Endothelial cell of umbilical vein (primary cell): ENCODE measurements around the gene DOP1A. TPM values are rescaled to one million over a fixed set of nuclear protein-coding genes. Genes with fewer than 3 reads are reported as not detected.

Experiments used
- BruUV-seq: library from RNA; stranded (reverse); fragments of 400-500 nt; replicated peaks from 2 replicates; lab custom pipeline; 2021; lab: Mats Ljungman, UMichigan
- CTCF ChIA-PET: fragments of 300-600, 350-600 bp; sonication (Branson Sonifier 250); formaldehyde crosslinking; loops from one replicate; lab custom pipeline; 2021; ENCODE audit warnings: antibody characterized with exemption, inconsistent platforms; lab: Charles Lee
- POLR2A ChIA-PET: fragments of 300-600, 350-600 bp; sonication (Branson Sonifier 250); formaldehyde crosslinking; loops from one replicate; lab custom pipeline; 2021; ENCODE audit warnings: antibody characterized with exemption, inconsistent platforms; lab: Charles Lee
- DNase-seq: peaks from one replicate; pipeline ENCODE4 v3.0.0-alpha.2; 2011; ENCODE audit warnings: low read depth, low spot score
- FAIRE-seq: peaks from 2 replicates; lab custom pipeline; 2011; peaks lifted over from hg19 to GRCh38; lab: Jason Lieb, UNC
- H2AFZ ChIP-seq: 2 replicates; pipeline ENCODE4 v1.6.0; 2012; ENCODE audit warnings: low read depth, low read length, control low read depth, inconsistent platforms
- H3K27ac ChIP-seq: 2 replicates; pipeline ENCODE4 v1.5.1; 2011; ENCODE audit warnings: low read depth, mild to moderate bottlenecking, control low read depth, low read length, moderate library complexity; ENCODE audit not compliant: insufficient read depth
- H3K27me3 ChIP-seq, 2 experiments: 2 replicates each; pipeline versions ENCODE4 v1.6.0 to v1.6.1; 2011; ENCODE audit warnings: low read length in 2 of 2, mixed read lengths in 1 of 2; ENCODE audit not compliant: control insufficient read depth in 2 of 2, insufficient read depth in 2 of 2
- H3K36me3 ChIP-seq, 2 experiments: 2 replicates in 1 of 2; 3 replicates in 1 of 2; pipeline ENCODE4 v1.5.1; 2011; ENCODE audit warnings: low read length in 2 of 2, mild to moderate bottlenecking in 1 of 2, moderate library complexity in 1 of 2; ENCODE audit not compliant: control insufficient read depth in 2 of 2, insufficient read depth in 2 of 2; ENCODE audit errors: extremely low read depth in 1 of 2
- H3K4me1 ChIP-seq: 3 replicates; pipeline ENCODE4 v1.5.1; 2011; ENCODE audit warnings: mild to moderate bottlenecking, low read length; ENCODE audit not compliant: control insufficient read depth, insufficient read depth; ENCODE audit errors: extremely low read depth
- H3K4me2 ChIP-seq: 2 replicates; pipeline ENCODE4 v1.6.1; 2011; ENCODE audit warnings: low read length, control low read depth, mixed read lengths; ENCODE audit not compliant: insufficient read depth
- H3K4me3 ChIP-seq, 3 experiments: fragments of 200-600 bp in 1 of 3; sonication (generic), shearing (Covaris generic) in 1 of 3; replicated peaks in 1 of 3; 2 replicates each; pipeline ENCODE4 v1.5.1; 2011 to 2016; ENCODE audit warnings: control low read depth in 3 of 3, low read length in 3 of 3, mild to moderate bottlenecking in 2 of 3, inconsistent platforms in 1 of 3, low read depth in 1 of 3, moderate library complexity in 1 of 3; ENCODE audit not compliant: insufficient read depth in 1 of 3
- H3K79me2 ChIP-seq: 2 replicates; pipeline ENCODE4 v1.6.0; 2012; ENCODE audit warnings: low read length, inconsistent platforms; ENCODE audit not compliant: control insufficient read depth, insufficient read depth
- H3K9ac ChIP-seq: replicated peaks from 2 replicates; pipeline ENCODE3; 2011; ENCODE audit warnings: low read length, control low read depth; ENCODE audit not compliant: insufficient read depth; ENCODE audit errors: extremely low read depth
- H3K9me1 ChIP-seq: replicated peaks from 3 replicates; pipeline ENCODE4 v1.6.0; 2011; ENCODE audit warnings: mild to moderate bottlenecking, low read length; ENCODE audit not compliant: control insufficient read depth, insufficient read depth; ENCODE audit errors: extremely low read depth
- H3K9me3 ChIP-seq: replicated peaks from 2 replicates; pipeline ENCODE4 v1.5.1; 2012; ENCODE audit warnings: low read length, inconsistent platforms; ENCODE audit not compliant: control insufficient read depth, insufficient read depth
- H4K20me1 ChIP-seq: replicated peaks from 2 replicates; pipeline ENCODE3; 2011; ENCODE audit warnings: mild to moderate bottlenecking, low read length; ENCODE audit not compliant: control insufficient read depth, insufficient read depth; ENCODE audit errors: extremely low read depth
- EZH2 ChIP-seq: IDR thresholded peaks from 2 replicates; pipeline ENCODE4 v1.6.1; 2012; ENCODE audit warnings: borderline replicate concordance, low read depth, mild to moderate bottlenecking, moderate library complexity, low read length, inconsistent platforms; ENCODE audit not compliant: severe bottlenecking
- FOS ChIP-seq: IDR thresholded peaks from 2 replicates; pipeline ENCODE4 v1.6.1; 2011; ENCODE audit warnings: mild to moderate bottlenecking, low read length, moderate library complexity, borderline replicate concordance; ENCODE audit not compliant: insufficient read depth
- GATA2 ChIP-seq: IDR thresholded peaks from 2 replicates; pipeline ENCODE4 v1.7.0; 2011; ENCODE audit warnings: low read depth, mild to moderate bottlenecking, moderate library complexity, mixed read lengths, low read length; ENCODE audit not compliant: insufficient read length, insufficient read depth
- JUN ChIP-seq: IDR thresholded peaks from 2 replicates; pipeline ENCODE4 v1.6.1; 2011; ENCODE audit warnings: borderline replicate concordance, low read depth; ENCODE audit not compliant: insufficient read length, insufficient read depth
- MYC ChIP-seq: IDR thresholded peaks from one replicate; pipeline ENCODE4 v1.6.1; 2011; ENCODE audit warnings: mild to moderate bottlenecking, low read depth, low read length
- POLR2A ChIP-seq: IDR thresholded peaks from 2 replicates; pipeline ENCODE4 v1.6.1; 2012; ENCODE audit warnings: low read depth, mild to moderate bottlenecking, control low read depth, low read length
- POLR2AphosphoS5 ChIP-seq: IDR thresholded peaks from 2 replicates; pipeline ENCODE4 v1.6.1; 2012; ENCODE audit warnings: low read depth, mild to moderate bottlenecking, control low read depth, low read length, moderate library complexity; ENCODE audit not compliant: insufficient read depth
- dilution Hi-C: fragments of 300-500 bp; cut with MboI; formaldehyde crosslinking; loops from one replicate; pipeline ENCODE4 v1.15.0; 2019; ENCODE audit warnings: low sequenced_read_pairs; ENCODE audit not compliant: extremely low pct_ligation_motif_present
- intact Hi-C: fragments of 100-400 bp; cut with micrococcal nuclease; formaldehyde crosslinking; loops from one replicate; pipeline ENCODE4 v1.10.0; 2022
- polyA plus RNA-seq, 4 experiments: library from polyadenylated mRNA; depleted of rRNA in 3 of 4; stranded (reverse) in 3 of 4; unstranded in 1 of 4; fragments of >200 nt; gene quantifications; 2 replicates each; pipeline versions ENCODE4 v1.2.1 to v1.2.3, GENCODE V29; 2011 to 2012; ENCODE audit warnings: missing spikeins in 1 of 4
- total RNA-seq: library from RNA; stranded (reverse); gene quantifications from 2 replicates; pipeline ENCODE4 v1.2.3, GENCODE V29; 2021
- TF ChIP-seq, protein P1 (sequence below), 2 donors: IDR thresholded peaks; 1 replicate in 1 of 2; 2 replicates in 1 of 2; pipeline ENCODE4 v1.5.1; 2011; ENCODE audit warnings: low read length in 2 of 2, mild to moderate bottlenecking in 2 of 2, moderate library complexity in 2 of 2, control low read depth in 1 of 2, inconsistent platforms in 1 of 2, low read depth in 1 of 2; ENCODE audit not compliant: insufficient read depth in 1 of 2; ENCODE audit errors: extremely low read depth in 1 of 2
- TF ChIP-seq, protein P2 (sequence below): IDR thresholded peaks from 2 replicates; pipeline ENCODE4 v1.6.1; 2011; ENCODE audit not compliant: insufficient read depth, insufficient read length

The DOP1A gene
- total and polyA plus RNA-seq, 2 donors (not counting 3 experiments of a cell fraction or from before 2014, with no cell fraction given): 6.3 to 12.3 TPM

DNA sequence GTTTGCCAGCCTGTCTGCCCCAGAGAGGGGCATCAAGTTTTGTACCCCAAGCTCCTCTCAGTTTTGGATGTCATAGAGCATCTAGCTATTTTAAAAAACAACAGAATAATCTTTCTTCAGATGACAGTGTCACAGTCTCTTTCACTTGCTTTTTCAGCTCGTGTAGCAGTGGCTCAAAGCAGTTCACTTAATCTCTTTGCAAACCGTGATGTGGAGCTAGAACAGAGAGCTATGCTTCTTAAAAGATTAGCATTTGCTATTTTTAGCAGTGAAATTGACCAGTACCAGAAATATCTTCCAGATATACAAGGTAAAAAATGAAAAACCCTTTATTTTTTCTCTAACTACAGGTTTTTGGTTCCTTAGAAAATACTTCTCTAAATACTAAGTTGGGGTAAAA lies 88.3 kb downstream of the DOP1A start:
- H3K9ac ChIP-seq: no peak overlapping the region
- H3K9me3 ChIP-seq: no peaks in the 10 kb centered on the region
- no peak overlapping the region for H3K27ac ChIP-seq
- no peak overlapping the region for H2AFZ ChIP-seq
- no peaks in the 10 kb centered on the region for H3K79me2 ChIP-seq
- no peaks in the 10 kb centered on the region for H3K4me1 ChIP-seq
- TF ChIP-seq POLR2A: no peak
- no peak for TF ChIP-seq GATA2
- no peak for TF ChIP-seq EZH2
- no peak for TF ChIP-seq FOS
- no peak for TF ChIP-seq POLR2AphosphoS5
- TF ChIP-seq, protein P1, sequence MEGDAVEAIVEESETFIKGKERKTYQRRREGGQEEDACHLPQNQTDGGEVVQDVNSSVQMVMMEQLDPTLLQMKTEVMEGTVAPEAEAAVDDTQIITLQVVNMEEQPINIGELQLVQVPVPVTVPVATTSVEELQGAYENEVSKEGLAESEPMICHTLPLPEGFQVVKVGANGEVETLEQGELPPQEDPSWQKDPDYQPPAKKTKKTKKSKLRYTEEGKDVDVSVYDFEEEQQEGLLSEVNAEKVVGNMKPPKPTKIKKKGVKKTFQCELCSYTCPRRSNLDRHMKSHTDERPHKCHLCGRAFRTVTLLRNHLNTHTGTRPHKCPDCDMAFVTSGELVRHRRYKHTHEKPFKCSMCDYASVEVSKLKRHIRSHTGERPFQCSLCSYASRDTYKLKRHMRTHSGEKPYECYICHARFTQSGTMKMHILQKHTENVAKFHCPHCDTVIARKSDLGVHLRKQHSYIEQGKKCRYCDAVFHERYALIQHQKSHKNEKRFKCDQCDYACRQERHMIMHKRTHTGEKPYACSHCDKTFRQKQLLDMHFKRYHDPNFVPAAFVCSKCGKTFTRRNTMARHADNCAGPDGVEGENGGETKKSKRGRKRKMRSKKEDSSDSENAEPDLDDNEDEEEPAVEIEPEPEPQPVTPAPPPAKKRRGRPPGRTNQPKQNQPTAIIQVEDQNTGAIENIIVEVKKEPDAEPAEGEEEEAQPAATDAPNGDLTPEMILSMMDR (IDR thresholded peaks at IDR 0.05; ENCODE audit: extremely low read depth in 1 of 2, insufficient read depth in 1 of 2, low read depth in 1 of 2, low read length in 2 of 2): no peak
- no peak for TF ChIP-seq JUN
- TF ChIP-seq, protein P2, sequence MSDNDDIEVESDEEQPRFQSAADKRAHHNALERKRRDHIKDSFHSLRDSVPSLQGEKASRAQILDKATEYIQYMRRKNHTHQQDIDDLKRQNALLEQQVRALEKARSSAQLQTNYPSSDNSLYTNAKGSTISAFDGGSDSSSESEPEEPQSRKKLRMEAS: no peak
- no peak for TF ChIP-seq MYC
- H3K4me2 ChIP-seq: no peak overlapping the region
- CTCF ChIA-PET: interaction anchor here (1.4 to 1.5 kb wide), 2 partner anchors 88 to 90 kb away, joined by 5 to 6 read pairs; partner anchors contain the start of genes DOP1A and UBE3D
- H3K9me1 ChIP-seq: no peaks in the 10 kb centered on the region
- FAIRE-seq (no peak), DNase-seq (no peak)
- dilution Hi-C loops: no loop called here
- BruUV-seq: no TSS peak
- no peaks in the 10 kb centered on the region for H3K36me3 ChIP-seq
- no peaks in the 10 kb centered on the region for H3K27me3 ChIP-seq
- intact Hi-C loops: no loop called here
- no peak overlapping the region for H3K4me3 ChIP-seq
- H4K20me1 ChIP-seq: no peaks in the 10 kb centered on the region
- POLR2A ChIA-PET: no interaction called here
